Measurements from ENCODE around the gene DNMT3A.

DNMT3A gene

DNA sequence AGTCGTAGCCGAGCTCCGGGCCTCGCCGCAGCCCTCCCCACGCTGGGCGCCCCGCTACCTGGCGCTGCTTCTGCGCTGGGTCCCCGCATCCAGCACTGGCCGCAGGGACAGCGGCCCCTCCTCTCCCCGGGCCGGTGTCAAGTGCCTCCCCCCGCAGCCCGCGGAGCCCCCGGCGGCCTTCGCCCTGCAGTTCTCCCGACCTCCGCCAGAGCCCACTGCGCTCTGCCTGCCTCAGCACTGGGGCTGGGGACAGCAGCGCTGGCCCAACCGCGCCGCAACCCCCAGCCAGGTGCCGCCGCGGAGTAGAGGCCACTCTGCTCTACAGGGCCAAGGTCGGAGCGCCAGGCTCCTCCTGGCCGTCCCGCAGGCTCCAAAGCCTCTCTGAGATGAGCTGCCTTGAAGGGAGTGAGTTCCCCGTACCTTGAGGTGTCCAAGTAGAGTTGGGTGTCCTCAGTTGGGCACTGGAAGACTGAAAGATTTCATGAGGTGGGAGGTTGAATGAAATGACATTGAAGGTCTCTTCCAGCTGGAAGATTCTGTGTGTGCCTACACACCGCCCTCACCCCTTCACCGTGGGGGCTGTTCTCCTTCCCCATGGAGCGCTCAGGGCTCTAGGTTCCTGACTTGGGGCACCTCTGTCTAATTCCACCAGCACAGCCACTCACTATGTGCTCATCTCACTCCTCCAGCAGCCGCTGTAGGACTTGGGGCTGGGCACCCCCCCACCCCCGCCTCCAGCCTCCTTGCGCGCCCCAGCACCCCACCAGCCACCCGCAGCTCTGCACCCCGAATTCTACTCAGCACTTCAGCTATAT is 854 bp upstream of the DNMT3A start:
- DNase-seq = peak; percentile 42

DNA sequence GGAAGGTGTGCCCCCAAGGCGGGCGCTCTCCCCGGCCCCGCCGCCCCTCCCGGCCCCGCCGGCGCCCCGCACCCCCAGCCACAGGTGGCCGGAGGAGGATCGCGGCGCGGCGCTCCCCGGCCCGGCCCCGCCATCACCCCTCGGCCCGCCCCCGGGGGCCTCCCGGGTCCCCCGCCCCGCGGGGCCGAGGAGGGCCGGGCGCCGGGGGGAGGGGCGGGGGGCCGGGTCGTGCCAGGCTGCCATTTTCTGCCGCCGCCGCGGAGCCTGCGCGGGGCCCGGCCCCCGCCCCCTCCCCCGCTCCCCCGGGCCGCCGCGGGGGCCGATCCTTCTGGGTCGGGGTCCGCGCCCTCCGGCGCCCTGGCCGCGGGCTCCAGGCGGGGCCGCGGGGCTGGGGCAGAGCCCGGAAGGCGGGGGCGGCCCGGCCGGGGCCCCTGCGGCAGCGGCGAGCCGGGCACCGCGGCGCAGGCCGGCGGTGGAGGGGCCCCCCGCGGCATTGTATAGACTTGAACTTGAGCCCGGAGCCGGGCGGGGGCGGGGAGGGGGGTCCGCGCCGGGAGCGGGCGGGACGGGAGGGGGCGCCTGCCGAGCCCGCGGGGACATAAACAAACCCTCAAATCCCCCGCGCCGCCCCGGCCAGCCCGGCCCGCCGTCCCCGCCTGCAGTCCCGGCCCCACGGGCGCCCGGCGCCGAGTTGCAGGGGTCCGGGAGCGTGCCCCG is 556 bp downstream of the DNMT3A start:
- DNase-seq = no peak

DNA sequence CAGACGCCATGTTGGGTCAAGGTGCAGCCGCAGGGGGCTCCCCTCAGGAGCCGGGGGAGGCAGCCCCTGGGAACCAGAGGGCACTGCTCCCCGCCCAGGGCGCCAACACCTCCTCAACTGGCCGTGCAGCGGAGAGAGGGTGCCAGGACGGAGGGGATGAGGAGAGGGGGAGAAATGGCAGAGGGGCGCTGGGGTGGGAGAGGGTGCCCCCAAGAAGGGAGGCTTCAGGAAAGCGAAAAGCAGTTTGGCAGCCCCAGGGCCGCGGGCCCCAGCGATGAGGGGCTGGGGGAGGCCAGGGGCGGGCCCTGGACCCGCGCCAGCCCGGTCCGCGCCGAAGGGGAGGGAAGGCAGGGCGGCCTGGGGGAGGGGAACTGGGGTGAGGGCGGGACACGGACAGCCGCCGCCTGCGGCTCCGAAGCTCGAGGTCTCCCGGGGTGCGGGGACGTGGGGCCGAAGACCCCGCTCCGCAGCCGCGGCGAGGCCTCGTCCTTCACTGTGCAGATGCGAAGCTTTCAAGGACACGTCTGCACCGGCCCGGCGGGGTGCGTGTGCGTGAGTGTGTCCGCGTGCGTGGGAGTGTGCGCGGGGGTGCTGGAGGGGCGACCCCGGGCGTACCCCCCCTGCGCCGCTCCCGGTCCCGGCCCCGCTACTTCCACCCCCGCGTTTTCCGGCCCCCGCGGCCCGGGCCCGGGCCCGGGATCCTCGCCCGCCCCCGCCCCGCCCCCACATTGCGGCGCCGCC is 1.4 kb downstream of the DNMT3A start:
- DNase-seq = no peak

DNA sequence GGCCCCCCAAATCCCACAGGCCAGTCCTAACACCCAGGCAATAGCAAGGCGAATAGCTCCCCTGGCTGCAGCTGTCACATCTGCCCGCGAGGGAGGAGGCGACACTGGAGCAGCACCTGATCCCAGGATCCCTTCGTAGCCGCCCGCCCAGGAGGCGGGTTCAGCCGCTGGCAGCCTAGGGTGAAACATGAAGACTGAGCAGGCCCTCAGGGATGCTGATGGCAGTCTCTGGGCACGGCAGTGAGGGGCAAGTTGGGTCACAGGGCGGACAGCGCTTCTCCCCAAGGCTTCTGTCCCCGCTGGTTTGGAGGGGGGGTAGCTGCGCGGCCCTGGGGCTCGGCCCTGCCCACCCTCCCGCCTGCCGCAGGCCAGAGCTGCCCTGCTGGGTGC is 1.9 kb downstream of the DNMT3A start:
- no peak for DNase-seq

DNA sequence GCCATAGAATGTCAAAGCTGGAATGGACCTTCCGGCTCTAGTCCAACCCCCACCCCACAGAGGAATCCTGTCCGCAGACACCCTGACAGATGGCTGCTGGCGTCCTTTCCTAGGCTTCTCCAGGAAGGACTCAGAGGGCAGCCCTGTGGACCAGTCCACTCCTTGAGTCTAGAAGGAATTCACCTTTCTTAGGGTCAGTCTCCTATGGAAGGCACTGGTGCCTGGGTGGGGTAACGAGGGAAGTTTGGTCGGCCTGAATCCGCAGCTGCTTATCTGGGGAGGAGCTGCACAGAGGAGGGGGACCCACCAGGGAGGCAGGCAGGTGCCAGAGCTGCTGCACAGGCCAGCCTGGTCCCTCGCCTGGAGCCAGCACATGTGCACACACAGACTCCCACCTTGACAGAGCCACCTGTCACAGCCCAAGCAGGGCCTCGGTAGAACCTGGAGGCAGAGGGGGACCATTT is 2.5 kb downstream of the DNMT3A start:
- no peak for DNase-seq

DNA sequence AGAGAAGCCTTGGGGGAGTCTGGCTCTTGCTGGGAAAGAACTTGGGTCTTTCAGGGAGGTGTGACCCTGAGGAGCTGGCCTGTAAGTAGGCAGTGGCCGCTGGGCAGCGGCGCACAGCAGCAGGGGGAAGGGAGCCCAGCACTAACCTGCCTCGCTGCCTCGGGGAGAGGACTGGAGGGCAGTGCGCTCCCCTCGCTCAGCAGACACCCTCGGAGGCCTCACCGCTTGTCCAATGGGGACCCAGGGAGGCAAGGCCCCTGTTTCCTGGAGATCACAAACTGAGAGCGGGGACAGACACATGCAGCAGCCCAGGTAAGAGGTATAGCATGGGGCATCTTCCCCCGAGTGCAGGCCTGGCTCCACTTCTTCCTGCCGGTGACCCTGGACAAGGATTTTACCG is 3.3 kb downstream of the DNMT3A start:
- no peak for DNase-seq

DNA sequence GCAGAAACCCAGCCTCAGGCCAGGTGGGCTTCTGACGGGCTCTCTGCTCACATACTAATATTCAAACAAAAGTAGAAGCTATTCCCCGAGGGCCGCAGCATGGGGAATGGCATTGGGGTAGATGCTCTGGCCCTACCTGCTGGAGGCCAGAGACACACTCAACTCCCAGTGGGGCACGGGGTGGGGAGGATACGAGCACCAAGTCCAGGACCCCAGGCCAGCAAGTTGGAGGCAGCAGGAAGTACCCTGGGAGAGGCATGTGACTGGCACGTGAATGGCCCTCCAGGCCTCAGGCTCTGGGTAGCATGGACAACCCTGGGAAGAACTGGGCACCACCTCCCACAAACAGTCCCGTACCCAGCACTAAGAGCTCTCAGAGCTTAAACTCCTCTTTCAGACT is 3.8 kb downstream of the DNMT3A start:
- DNase-seq = no peak

DNA sequence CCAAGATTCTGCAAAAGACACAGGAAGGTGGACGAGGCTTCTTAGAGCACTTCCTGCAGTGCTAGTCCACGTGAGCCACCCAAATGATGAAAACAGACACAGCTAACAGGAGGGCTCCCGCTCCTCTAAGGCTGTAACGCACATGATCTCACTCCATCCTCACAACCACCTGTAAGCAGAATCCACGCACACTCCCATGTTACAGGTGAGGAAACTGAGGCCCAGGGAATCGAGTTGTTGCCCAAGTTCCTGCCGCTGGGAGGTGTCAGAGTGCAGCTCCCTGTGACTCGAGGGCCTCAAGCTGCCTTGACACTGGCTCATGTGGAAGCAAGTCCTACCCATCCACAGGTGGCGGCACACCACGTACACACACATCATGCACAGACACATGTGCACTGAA is 4.4 kb downstream of the DNMT3A start:
- no peak for DNase-seq

DNA sequence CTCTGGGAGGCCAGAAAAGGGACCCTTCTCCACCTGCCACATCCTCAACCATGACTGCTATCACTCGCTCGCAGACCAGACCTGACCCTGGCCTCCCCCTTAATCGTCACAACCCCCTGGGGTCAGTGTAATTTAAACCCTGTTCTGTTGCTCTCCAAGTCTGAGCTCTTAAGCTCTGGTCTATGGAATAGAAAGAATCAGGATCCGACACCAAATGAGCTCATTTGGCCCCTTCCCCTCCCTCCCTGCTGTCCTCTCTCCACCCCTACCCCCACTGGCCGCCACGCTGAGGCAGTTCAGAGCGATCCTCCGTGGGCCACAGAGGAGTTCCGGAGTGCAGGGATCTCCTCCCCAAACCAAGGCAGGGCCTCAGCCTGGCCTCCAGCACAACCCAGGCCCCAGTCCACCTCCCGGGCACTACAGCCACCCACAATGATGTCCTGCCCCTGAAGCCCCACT is 5.3 kb downstream of the DNMT3A start:
- no peak for DNase-seq

DNA sequence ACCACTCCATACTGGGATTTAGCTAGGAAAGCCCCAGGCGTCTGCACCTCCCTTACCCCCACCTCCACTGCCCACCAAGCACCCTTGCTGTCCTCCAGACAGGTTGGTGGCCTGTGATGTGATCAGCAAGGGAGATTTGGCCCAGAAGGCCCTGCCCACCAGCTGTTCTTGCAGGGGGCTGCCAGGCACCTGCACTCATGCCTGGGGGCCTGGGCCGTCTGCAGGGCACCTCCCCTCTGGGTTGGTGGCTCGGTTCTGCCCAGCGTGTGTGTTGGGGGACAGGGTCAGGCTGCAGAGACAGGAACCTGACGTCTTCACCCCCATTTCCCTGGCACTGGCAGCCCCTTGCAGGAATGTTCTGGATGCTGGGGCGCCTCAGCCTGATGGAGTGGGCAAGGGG is 5.8 kb downstream of the DNMT3A start:
- no peak for DNase-seq

DNA sequence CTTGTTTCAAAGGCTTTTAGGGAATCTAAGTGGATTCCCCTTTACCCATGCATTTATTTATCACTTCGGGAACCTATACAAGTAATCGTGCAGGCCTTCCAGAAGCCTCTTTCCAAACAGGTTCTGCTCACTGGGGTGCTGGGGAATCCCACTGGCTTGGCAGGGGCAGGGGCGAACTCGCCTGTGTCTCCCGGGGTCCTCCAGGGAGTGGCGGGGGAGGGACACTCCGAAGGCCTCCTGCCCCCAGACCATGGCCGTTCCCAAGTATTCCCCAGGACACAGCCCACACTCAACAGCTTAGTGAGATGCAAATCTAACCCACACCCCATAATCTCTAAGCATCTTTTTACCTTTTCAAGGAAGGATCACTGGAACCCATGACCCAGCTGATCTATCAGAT is 6.5 kb downstream of the DNMT3A start:
- DNase-seq = no peak

DNA sequence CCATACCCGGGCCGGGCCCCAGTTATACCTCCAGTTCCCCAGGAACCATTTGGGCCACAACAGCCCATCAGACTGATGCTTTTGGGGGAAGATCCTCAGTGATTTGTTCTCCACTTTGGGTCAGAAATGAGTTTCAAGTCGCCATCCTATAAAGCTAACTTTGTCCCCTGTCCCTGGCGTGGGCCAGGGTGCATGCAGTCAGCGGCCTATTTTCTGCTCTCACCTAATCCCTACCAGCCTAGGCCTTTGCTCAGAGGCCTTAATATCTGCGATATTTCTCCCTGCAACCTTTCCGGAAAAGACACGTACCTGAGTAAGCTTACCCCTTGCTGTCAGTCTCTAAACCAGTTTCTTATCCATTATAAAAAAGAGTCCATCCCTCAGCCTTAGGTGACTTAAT is 7.2 kb downstream of the DNMT3A start:
- DNase-seq = no peak

DNA sequence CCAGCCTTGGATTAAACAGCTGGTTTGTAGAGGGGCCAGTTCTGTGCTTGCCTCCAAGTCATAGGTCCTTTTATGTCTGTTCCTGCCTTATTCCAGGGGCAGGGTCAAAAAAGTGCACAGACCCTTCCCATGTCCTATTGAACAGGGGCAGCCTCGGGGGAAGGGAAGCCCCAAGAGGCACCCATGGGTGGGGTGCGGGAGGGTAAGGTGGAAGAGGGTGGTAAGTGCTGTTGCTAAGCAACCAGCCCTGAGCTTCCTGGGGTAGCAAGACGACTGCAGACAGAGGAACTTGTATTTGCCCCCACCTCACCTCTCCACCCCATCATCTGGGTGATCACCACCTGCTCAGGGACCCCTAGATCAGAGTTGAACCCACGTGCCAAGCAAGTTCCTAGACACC is 7.7 kb downstream of the DNMT3A start:
- DNase-seq = no peak

DNA sequence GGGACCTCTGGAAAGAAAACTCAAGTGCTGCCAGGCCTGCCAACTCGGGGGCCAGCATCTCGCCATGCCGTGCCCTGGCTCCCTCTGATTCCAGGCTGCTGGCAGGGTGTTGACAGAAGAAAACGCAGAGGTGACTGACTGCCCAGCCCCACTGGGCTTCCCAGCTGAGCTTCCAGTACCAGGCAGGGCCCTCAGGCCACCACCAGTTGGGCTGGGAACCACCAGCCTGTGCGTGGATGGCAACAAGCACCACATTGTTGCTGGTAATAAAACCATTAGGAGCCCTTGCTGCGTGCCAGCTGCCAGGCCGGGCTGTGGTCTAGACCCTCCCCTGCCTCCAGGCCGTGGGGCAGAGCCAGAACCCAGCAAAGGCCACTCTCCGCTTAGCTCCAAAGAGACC is 9.2 kb downstream of the DNMT3A start:
- DNase-seq = no peak

DNA sequence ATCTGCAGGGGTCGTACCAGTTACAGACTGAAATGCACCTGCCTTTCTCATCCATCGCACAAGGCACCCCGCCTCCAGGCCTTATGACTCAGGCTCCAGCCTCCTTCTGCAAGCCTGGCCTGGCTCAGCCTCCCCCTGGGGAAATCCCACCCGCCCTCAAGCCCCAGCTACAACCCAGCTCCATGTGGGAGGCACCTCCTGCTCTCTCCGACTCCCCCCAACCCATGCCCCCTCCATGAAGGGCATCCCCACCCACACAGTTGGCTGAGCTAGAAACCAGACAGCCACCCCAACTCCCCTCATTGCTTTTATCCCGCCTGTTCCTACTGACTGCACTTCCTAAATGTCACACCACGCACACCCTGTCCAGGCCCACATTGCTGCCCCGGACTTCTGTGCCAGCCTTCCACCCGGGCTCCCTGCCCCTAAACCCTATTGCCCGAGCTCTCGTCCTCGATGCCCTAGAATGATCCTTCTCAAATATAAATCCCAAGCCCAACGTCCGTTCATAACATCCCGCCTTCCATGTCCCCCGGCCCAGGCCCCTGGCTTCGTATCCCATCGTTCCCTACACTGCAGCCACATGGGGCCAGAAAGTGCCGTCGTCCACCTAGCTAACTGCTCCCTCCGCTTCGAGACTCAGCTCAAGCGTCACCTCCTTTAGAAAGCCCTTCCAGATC is 9.9 kb downstream of the DNMT3A start:
- DNase-seq = no peak

DNA sequence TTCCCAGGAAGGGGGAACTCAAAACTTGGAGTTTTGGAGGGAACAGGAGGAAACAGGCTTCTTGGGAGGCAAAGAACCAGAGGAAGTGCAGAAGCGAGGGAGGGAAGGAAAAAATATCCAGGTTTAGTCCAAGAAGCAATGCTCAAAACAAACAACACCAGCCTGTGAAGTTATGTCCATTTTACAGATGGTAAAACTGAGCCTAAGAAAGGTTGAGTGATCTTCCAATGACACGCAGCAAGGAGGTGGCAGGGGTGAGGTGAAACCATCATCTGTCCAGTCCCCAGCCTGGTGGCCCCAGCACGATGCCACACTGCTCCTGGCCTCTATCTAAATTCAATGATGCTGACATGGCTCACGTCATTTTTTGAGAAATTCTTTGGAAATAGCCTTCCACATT is 10.8 kb downstream of the DNMT3A start:
- DNase-seq = no peak

DNA sequence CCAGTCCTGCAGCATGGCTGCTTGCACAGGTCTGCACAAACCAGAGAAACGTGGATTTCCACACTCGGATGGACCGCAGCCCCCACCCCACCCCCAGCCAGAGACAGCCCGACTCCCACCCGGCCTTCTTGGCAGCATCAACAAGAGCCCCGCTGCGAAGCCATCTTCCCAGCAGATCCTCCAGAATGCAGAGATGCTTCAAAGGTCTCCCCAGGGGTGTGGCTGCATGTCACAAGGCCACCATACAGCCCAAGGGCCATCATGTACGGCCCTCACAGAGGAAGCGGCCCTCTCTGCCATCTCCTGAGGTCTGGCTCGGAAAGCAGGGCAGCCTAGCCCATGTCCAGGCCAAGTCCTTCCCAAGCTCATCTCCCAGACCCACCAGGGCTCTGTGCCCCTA is 11.5 kb downstream of the DNMT3A start:
- DNase-seq = no peak

DNA sequence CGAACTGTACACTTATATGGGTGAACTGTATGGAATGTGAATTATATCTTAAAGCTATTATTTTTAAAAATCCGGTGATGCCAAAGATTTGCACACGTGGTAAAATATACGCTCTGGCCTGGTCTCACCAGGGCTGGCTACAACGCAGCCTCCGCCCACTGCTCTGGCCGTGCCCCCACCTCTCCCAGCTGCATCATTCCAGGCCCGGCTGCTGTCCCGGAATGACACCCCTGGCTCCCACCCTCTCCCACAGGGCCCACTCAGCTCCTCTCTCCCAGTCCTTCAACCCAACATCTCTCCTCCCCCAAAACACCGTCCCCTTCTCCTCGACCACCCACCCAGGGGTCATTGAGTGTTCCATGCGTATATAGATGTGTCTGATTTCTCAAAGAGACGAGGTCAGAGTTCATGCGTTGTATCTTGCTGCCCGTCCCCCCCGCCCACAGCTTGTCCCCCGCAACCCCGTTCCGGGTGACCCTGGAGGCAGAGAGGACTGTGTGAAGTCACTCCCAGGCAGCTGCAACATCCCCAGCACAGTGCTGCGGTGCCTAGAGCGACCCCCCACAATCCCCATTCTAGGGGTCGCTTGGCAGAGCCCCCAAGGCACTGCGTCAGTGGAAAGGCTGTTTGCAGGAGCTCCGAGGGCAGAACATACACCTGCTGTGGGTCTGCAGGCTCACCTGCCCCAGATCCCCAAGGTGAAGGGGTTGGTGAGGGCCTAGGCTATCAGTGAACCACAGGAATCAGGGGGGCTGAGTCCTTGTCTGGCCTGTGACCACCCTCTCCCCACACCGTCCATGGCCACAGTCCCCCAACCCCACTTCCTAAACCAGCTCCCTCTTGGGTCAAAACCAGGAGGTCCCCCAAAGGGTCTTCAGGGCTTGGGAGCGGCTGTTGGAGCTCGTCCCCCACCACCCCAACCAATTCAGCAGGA is 13.3 kb downstream of the DNMT3A start:
- DNase-seq = no peak

DNA sequence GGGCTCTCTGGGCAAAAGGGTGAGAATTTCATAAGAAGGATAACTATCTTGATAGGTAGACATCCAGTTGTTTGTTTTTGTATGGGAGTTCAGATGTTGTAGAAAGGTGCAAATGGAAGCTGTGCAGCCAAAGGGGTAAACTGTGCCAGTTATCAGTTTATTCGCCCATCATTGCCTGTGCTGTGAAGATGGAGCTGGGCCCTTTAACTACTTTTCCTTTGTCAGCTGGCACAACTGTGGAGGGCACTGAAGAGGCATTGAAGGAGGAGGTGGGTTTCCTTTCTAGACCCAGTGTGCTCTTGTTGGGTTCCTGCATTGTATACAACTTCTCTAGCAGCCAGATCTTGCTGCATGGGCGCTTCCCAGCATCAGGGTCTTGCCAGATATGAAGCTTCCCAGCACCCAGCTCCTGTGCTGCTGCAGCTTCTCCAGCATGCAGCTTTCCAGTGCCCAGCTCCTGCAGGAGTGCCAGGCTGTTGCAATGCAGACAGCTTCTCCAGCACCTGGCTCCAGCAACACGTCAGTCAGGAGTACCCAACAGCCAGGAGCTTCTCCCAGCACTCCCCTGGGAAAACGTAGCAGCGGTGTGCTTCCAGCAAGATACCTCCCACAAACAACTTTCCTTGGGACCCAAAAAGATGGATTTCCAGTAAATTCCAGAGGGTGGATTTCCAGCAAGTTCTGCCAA is 15.3 kb downstream of the DNMT3A start:
- no peak for DNase-seq

DNA sequence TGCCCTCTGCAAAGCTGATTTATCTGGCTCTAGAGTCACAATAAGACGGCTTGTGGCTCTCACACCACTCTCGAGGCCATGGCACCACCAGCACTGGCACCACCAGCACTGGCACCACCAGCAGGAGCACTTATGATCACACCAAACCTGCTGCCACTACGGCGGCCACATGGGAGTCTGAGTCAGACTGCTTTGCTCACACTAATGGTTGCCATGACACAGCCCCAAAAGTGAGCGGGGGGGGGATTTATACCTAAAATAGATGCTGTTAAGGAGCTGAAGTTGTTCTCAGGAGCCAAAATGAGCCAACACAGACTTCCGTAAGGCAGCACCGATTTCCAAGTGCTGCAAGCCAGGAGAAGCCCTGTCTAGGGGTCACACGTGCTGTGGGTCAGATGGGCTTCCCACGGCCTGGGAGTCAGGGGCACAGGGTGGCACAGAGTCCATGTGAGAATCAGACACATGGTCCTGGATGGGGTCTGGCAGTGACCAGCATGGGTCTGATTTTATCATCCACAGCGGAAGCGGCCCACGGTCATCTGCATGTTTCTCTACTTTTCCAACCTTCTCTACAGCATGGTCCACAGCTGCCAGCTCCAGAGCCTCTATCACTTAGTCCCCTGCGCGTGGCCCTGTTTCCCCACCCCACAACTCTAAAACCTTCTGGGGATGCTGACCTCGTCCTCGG is 16.7 kb downstream of the DNMT3A start:
- DNase-seq = no peak

DNA sequence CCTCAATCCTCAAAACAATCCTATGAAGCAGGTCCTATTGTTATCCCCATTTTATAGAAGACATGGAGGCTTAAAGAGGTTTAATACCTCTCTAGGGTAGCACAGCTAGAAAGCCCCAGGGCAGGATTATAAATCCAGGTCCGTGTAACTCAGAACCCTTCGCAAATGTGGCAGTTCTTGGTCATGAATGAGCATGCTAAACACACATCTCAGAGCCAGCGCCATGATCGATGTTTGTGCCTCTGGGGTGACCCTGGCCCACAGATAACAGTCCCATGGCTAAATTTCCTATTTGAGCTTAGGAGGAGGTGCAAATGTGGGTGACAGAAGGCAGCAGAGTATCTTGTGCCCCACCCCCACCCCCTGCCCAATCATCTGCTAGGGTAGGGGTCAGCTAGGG is 17.5 kb downstream of the DNMT3A start:
- DNase-seq = no peak
